Measurements from ENCODE around the gene KRTAP10-1.

- TF ChIP-seq CTCF (IDR thresholded peaks at IDR 0.05 in 4 of 5, conservative IDR thresholded peaks at IDR 0.05 in 1 of 5) (no peak), POLR2A (IDR thresholded peaks at IDR 0.05) (no peak)
Measured at GRCh38 chr21:44571844-44572782, 32.1 kb upstream of the KRTAP10-1 start.
